NCI-H460 (cell line): ENCODE data around the gene COL23A1. TPM values are rescaled to one million over a fixed set of nuclear protein-coding genes. Genes with fewer than 3 reads are reported as not detected.
"Not testable (repeated sequence)": the region's sequence is repeated elsewhere in the genome, so short reads cannot be mapped to it uniquely, and the experiment has no call there.

ENCODE experiments used
- DNase-seq: peaks from one replicate; pipeline ENCODE4 v3.0.0-alpha.2; 2016; ENCODE audit warnings: low read depth; ENCODE audit errors: extremely low read depth
- total RNA-seq: library from RNA; depleted of rRNA; stranded (reverse); fragments of >200 nt; shearing (Covaris generic); gene quantifications from 2 replicates; pipeline ENCODE4 v1.2.3, GENCODE V29; 2014

The COL23A1 gene
- total RNA-seq, 1 experiment from 2014 or later: not detected

- DNase-seq: no peak
Observed at GRCh38 chr5:178210073-178210535, 380.1 kb downstream of the COL23A1 start.

DNA sequence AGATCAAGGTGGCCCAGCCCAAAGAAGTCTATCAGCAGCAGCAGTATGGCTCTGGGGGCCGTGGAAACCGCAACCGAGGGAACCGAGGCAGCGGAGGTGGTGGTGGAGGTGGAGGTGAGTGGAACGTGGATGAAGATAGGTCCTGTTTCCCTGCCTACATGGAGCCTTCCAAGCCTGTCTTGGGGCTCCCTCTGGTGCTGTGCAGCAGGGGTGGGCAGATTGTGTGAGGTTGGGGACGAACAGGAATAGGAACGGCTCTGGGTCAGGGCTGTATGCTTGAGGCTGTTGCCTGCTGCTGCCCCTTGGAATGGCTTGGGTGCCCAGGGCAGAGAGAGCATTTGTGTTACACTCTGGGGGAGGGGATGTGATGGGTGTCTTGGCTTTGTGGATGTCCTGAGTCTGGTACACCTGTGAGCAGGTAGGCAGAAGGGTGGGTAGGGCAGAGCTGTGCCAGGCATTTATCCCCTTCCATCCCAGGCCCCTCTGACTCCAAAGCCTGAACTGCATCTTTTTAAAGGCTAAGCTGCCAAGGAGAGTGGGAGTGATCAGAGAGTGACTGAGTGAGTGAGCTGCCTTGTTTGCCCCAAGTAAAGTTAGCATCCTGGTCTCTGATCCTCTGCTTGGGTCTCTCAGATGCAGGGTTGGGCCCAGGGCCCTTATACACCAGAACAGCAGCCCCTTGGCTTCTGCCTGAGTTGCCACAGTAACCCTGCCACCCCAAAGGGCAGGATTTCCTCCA lies 380.7 kb downstream of the COL23A1 start:
- DNase-seq: no peak

DNA sequence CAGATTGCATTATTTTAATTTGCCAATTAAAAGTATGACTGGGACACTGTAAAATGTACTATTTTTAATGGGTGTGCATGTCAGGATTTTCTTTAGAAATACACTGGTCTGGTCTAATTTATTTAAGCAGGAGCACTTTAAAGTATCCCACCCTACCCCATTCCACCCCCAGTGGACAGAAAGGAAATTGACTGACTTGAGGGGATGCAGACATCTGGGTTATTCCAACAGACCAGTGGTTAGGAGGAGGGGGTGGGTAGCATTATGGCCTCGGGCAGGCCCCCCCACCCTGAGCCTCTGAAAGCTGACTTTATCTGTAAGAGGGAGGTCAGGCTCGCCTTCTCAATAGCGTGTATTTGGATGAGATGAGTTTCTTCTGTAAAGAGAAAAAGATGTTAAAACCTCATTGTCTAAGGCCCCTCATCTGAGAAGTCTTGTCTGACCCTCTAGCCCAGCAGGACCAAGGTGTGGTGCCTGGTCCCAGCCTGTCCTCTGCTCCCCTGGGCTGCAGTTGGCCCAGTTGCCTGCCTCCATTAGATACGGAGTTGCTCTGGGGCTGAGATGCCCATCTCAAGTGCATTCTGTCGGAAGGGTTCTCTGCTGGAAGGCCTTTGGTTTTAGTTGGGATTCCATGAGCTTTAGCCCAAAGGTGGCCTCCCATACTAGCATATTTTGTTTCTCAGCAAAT lies 381.5 kb downstream of the COL23A1 start:
- DNase-seq: no peak

DNA sequence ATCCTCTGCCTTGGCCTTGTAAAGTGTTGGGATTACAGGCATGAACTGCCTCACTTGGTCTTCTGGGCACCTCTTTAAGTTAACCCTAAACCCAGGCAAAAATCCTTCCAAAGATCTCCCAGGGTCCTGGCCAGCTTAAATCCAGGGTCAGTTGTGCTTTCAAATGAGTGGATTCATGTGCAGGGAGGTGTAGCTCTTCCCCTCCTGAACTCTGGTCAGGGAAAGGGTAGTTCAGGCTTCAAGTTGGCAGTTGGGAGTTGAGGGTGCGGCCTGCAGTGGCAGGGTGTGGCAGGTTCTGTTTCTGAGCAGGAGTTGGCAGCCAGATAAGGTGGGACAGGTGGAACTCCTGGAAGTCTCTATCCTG lies 382.3 kb downstream of the COL23A1 start:
- no peak for DNase-seq

DNA sequence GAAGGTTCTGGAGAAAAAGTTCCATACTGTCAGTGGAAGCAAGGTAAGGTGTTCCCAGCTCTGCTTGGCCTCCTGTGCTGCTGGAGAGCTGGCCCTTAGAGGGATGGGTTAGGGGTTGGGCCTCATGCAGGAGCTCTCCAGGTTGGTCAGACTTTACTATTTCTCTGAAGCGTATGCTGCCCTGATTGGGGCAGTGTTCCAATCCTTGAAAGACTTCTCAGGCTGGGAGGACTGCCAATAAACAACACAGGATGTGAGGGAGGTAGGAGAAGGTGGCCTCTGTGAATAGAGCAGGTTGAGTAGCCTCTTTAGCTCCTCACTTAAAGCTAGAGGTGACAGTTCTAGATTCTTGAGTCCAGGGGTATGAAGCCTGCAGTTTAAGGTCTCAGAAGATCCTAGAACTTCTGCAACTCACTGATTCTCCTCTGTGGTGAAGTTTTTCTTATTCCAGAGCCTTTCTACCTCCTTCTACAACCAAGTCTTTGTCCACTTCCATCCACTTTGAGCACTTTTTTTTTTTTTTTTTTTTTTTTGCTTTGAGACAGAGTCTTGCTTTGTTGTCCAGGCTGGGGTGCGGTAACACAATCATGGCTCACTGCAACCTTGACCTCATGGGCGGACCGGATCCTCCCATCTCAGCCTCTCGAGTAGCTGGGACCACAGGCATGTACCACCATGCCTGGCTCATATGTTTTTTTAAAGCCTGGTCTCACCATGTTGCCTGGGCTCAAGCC lies 382.8 kb downstream of the COL23A1 start:
- no peak for DNase-seq

DNA sequence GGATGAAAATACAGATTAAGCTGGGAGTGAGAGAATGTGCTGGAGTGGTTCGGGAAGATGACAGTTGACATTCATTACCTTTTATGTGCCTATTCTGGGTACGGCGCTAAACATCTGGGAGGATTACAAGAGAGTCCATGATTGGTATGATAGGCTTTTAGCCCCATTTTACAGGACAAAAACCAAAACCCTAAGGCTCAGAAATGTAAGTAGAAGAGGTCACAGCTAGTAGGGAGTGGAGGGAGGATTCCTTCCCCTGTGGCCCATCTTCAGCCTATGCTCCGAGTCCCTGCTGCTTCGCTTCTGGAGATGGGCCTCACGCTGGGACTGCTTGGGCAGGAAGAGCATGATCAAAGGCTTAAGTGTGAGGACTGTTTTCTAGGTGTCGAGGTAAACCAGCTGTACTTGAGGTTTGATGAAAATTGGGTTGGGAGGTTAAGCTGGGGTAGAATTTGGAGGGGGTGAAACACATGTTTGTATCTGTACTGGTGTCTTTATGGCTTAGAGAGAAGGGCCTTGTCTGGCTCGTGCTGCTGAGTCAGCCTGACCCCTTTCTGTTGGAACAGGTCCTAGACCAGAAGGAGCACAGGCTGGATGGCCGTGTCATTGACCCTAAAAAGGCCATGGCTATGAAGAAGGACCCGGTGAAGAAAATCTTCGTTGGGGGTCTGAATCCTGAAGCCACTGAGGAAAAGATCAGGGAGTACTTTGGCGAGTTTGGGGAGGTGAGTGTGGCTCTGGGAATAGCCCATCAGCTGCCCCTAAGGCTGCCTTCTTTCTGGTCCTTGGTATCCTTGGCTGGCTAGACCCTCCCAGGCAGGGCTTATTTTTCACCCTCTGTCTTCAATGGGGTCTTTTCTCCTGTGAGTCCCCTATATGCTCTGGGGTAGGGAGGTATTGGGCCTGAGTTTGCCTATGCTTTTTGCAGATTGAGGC lies 383.8 kb downstream of the COL23A1 start:
- DNase-seq: no peak

DNA sequence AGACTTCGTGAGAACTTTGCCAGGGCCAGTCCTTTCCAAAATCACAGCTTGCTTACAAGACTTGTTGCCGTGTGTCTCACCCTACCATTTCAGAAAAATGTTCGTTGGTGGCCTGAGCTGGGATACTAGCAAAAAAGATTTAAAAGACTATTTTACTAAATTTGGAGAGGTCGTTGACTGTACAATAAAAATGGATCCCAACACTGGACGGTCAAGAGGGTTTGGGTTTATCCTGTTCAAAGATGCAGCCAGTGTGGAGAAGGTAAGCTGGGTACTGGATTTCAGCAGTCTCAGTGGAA lies 384.5 kb downstream of the COL23A1 start:
- no peak for DNase-seq

- peak; percentile 68 for DNase-seq
Observed at GRCh38 chr5:178204935-178205748, 385.1 kb downstream of the COL23A1 start.

- DNase-seq: peak; percentile 96
Observed at GRCh38 chr5:178204182-178204934, 385.8 kb downstream of the COL23A1 start, which contains the start of gene HNRNPAB. HNRNPAB (plus strand) TSS chr5:178204533; CDS start chr5:178204838, 305 bp downstream.

DNA sequence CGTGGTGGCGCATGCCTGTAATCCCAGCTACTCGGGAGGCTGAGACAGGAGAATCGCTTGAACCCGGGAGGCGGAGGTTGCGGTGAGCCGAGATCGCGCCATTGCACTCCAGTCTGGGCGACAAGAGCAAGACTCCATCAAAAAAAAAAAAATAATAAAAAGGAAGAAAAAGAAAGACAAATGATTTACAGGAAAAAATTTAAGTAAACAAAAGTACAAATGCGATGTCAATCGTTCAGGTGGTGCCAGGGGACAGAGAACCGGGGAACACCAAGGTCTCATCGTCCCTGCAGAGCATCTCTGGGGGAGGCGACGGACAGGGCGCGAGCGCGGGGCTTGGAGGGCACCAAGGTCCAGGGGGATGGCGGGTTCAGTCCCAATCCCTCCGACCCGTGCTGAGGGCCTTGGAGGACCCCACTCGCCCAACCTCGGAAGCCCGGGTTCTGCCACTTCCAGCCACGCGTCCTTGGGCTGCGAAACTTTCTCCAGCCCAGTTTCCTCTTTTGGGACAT lies 386.5 kb downstream of the COL23A1 start:
- DNase-seq: no peak

DNA sequence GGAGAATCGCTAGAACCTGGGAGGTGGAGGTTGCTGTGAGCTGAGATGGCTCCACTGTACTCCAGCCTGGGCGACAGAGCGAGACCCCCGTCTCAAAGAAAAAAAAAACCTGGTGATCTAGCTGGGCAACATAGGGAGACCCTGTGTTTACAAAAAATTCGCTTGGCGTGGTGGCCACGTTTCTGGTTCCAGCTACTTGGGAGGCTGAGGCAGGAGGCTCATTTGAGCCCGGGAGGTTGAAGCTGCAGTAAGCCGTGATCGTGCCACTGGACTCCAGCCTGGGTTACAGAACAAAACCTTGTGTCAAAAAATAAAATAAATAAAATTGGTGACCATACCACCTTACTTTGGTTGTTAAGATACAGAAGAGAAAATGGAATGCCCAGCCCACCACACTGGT lies 387.7 kb downstream of the COL23A1 start:
- no peak for DNase-seq

- no peak for DNase-seq
Observed at GRCh38 chr5:178201927-178202235, 388.3 kb downstream of the COL23A1 start.

- no peak for DNase-seq
Observed at GRCh38 chr5:178201221-178201926, 388.8 kb downstream of the COL23A1 start.

DNA sequence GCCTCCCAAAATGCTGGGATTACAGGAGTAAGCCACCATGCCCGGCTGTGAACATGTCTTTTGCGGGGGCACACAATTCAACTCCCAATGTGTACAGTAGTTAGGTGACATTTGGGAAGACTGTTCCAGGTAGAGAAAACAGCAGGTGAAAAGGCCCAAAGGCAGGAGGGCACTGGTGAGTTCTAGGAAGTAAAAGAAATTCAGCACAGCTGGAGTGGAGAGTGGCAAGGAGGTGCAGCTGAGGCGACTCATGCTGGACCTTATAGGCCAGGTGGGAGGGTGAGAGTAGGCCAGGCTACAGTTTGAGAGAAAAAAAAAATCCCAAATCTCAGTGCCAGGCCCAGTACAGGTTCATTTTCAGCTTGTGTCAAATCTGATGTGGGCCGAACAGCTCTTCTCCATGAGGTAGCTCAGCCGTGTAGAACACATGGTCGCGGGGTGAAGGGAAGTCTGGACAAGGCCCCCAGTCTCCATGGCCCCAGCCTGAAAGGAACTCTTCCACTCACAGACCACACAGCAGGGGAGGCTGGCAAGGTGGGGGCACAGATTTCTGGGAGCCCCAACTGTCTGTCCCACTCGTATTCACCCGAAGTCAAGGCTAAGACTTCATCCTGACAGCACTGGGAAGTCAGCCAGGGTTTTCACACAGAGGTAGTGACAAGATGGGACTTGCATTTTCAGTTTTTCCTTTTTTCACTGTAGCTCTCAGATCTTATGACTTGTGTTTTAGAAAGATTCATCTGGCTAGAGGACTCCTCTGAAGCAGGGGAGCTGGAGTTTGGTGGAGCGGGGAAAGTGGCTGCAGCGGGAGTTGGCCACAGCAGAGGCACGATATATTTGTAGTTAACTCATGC lies 390.4 kb downstream of the COL23A1 start:
- DNase-seq: no peak

DNA sequence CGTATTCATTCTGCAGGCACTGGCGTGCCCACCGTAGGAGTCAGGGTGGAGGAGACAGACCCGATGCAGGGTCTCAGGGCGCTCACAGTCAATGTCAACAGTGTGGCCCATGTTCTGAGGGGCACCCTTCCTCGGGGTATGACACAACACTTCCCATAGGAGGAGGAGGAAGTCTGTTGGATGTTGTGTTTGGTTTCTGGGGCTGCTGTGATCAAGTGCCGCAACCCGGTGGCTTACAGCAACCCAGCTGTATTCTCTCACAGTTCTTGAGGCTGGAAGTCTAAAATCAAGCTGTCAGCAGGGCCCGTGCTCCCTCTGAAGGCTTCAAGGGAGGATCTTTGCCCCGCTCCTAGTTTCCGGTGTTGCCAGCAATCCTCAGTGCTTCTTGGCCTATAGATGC lies 391.5 kb downstream of the COL23A1 start:
- no peak for DNase-seq

GRCh38 chr5:178198151-178198550 lies 392.0 kb downstream of the COL23A1 start:
- DNase-seq: not testable (repeated sequence)

- DNase-seq: no peak
Observed at GRCh38 chr5:178196986-178197385, 393.2 kb downstream of the COL23A1 start.
